ENCODE measurements around the gene TMOD2.
A peak's percentile ranks its signal among the peaks of the same experiment; 100 is the strongest.

The TMOD2 gene

DNA sequence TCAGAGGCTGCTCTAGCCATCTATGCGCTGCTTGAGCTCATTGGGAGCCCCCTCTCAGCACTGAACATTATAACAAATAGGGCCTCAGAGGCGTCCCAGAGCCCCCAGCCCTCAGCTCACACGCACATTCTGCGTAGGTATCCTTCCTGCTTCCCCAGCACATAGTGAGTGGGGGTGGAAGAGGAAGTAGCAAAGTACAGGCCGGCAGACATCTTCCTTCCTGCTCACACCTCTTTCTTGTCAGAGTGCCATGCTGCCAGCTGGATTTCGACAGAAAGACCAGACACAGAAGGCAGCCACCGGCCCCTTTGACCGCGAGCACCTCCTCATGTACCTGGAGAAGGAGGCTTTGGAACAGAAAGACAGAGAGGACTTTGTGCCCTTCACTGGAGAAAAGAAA, 16.6 kb downstream of the TMOD2 start:
- DNase-seq (ENCODE audit: low read depth): no peak
- no peak overlapping the region for H3K4me3 ChIP-seq (ENCODE audit: low read depth, low read length)
- TF ChIP-seq, protein P1, sequence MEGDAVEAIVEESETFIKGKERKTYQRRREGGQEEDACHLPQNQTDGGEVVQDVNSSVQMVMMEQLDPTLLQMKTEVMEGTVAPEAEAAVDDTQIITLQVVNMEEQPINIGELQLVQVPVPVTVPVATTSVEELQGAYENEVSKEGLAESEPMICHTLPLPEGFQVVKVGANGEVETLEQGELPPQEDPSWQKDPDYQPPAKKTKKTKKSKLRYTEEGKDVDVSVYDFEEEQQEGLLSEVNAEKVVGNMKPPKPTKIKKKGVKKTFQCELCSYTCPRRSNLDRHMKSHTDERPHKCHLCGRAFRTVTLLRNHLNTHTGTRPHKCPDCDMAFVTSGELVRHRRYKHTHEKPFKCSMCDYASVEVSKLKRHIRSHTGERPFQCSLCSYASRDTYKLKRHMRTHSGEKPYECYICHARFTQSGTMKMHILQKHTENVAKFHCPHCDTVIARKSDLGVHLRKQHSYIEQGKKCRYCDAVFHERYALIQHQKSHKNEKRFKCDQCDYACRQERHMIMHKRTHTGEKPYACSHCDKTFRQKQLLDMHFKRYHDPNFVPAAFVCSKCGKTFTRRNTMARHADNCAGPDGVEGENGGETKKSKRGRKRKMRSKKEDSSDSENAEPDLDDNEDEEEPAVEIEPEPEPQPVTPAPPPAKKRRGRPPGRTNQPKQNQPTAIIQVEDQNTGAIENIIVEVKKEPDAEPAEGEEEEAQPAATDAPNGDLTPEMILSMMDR (IDR thresholded peaks at IDR 0.05; ENCODE audit: control insufficient read depth, extremely low read depth, insufficient read depth): no peak

DNA sequence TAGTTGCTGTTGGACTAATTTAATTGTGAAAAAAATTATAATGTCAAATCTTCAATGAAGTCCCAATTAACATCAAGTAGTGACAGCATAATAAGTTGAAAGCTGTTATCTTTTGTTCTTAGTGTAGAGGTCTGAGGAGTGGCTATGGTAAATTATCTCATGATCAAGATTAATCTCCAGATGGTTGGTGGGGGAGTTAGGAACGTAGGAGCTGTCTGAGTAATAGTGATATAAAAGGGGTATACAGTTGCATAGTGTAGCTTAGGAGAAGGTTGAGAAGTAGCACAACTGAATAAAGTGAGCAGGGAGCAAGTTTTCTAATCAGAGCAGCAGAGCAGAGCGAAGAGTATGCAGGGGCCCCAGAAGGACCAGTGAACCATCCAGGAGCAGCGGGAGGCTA, 19.5 kb downstream of the TMOD2 start:
- TF ChIP-seq, protein P1 (IDR thresholded peaks at IDR 0.05; ENCODE audit: control insufficient read depth, extremely low read depth, insufficient read depth): no peak
- DNase-seq (ENCODE audit: low read depth): no peak
- no peak overlapping the region for H3K4me3 ChIP-seq (ENCODE audit: low read depth, low read length)

DNA sequence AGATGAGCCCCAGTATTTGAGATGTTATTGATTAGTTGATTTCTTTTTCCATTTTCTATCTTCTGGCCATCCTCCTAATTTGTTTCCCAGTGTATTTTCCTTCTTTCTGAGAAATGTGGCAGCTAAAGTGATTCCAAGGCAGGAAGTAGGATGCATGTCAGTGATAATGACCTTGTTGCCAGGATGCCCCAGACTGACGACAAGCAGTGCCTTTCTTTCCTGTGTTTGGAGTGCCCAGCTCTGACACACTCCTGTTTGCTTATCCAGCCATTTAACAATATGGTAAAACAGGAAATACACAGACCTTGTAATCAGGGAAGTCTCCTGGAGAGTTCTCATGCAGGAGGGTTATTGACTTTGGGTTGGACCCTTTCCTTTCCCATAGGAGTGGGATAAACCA, 20.4 kb downstream of the TMOD2 start:
- TF ChIP-seq, protein P1 (IDR thresholded peaks at IDR 0.05; ENCODE audit: control insufficient read depth, extremely low read depth, insufficient read depth): no peak
- no peak overlapping the region for H3K4me3 ChIP-seq (ENCODE audit: low read depth, low read length)
- DNase-seq (ENCODE audit: low read depth): no peak

DNA sequence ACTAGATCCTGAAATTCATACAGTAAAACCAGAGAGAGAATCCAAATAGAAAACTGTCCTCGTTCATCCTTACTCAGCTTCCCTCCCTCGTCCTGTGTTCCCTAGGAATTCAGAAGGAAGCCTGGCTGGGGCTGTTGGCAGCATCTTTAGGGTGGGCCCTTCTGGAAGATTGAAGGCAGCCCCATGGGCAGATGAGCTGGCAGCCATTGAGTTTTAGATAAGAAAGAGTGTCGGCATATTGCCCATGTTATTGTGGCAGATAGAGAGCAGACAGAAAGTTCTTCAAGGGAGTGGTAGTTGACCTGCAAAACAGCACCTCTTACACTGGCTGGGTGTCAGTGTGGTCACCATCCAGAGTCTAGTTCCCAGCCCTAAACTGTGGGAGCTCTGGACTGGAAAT, 23.5 kb downstream of the TMOD2 start:
- no peak for DNase-seq (ENCODE audit: low read depth)
- no peak overlapping the region for H3K4me3 ChIP-seq (ENCODE audit: low read depth, low read length)
- TF ChIP-seq, protein P1 (IDR thresholded peaks at IDR 0.05; ENCODE audit: control insufficient read depth, extremely low read depth, insufficient read depth): no peak

DNA sequence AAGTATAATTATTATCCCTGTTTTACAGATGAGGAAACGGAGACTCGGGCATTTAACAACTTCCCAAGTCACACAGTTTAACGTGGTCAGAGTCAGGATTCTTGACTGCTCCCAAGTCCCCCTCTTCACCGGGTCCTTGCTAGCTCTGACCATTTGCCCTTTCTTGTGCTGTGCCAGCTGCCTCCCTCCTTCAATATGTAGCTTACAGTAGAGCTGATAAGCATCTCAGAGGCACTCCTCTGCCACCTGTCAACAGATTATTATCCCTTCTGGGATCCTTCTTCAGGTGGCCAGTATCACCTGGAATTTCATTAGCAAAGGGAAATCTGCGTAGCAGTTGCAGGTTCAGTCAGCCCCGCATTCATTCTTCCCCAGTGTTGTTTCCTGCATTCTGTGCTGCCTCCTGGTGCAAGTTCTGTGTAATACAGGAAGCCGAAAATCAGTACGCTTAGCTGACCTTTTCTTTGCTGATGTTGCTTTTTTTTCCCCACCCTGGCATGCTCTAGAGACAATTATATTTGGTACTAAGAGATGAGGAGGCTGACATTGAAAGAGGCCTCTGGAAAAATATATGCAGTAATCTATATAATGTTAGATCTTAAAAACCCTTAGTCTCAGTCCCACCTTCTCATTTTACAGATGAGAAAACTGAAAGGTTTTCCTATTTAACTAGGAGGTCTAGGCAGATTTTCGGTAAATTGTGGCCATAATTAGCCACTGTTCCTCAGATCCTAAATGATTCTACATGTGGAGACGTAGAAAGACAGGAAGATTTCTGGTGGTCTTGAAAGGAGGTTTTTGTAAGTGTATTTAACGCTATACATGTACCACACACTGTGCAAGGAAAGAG, 24.8 kb downstream of the TMOD2 start:
- no peak for DNase-seq (ENCODE audit: low read depth)
- no peak overlapping the region for H3K4me3 ChIP-seq (ENCODE audit: low read depth, low read length)
- TF ChIP-seq, protein P1 (IDR thresholded peaks at IDR 0.05; ENCODE audit: control insufficient read depth, extremely low read depth, insufficient read depth): peak; percentile 89

DNA sequence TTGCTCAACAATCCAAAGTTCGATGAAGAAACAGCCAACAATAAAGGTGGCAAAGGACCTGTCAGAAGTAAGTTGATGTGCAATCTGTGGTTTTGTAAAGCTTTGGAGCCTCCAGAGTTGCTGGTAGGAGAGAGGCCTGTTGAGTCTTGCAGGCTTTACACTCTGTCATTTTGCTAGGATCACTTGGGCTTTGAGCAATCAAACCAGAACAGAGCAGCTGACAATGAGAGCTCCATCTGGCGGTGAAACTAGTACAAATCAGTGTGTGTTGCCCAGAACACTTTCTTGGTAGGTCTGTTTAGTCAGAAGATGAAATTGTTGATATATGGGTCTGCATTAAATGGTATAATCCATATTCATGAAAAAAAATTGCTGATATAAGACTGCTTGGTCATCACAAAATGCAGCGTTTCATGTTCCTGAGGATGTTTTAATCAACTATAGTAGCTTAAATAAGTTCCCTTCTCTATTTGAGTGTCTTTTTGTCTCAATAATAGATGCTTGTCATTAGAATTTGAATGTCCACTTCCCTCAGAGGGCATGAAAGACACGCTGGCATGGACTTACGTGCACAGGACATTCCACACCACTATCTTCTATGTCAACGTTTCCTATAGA, 25.7 kb downstream of the TMOD2 start:
- peak; percentile 70 for DNase-seq (ENCODE audit: low read depth)
- H3K4me3 ChIP-seq (ENCODE audit: low read depth, low read length): no peak overlapping the region
- TF ChIP-seq, protein P1 (IDR thresholded peaks at IDR 0.05; ENCODE audit: control insufficient read depth, extremely low read depth, insufficient read depth): peak; percentile 79

All from LNCaP clone FGC (cell line).